Loucy (cell line): ENCODE data around the gene ALPP.

Experiments used
- H2AFZ ChIP-seq: fragments of 200-600 bp; sonication (generic); 2 replicates; pipeline ENCODE4 v1.6.0; 2016; ENCODE audit warnings: antibody characterized with exemption, mild to moderate bottlenecking, low read length, moderate library complexity
- H3F3A ChIP-seq: fragments of 200-600 bp; 2 replicates; pipeline ENCODE4 v1.6.0; 2016; ENCODE audit warnings: antibody characterized with exemption, low read depth, mild to moderate bottlenecking
- H3K27me3 ChIP-seq: fragments of 200-600 bp; sonication (generic); 2 replicates; pipeline ENCODE4 v1.6.1; 2014; ENCODE audit warnings: low read length, mild to moderate bottlenecking; ENCODE audit not compliant: insufficient read depth, poor library complexity, severe bottlenecking
- H3K36me3 ChIP-seq: fragments of 200-600 bp; sonication (generic); 2 replicates; pipeline ENCODE4 v1.6.1; 2016; ENCODE audit warnings: low read length; ENCODE audit not compliant: insufficient read depth
- H3K4me1 ChIP-seq: fragments of 200-600 bp; sonication (generic); 2 replicates; pipeline ENCODE4 v1.5.1; 2014; ENCODE audit warnings: low read length, mild to moderate bottlenecking; ENCODE audit not compliant: insufficient read depth, poor library complexity, severe bottlenecking
- H3K4me2 ChIP-seq: fragments of 200-600 bp; sonication (generic); 2 replicates; pipeline ENCODE4 v1.6.0; 2014; ENCODE audit warnings: antibody characterized with exemption, low read length, low read depth, mild to moderate bottlenecking; ENCODE audit not compliant: poor library complexity, severe bottlenecking
- H3K4me3 ChIP-seq: fragments of 200-600 bp; sonication (generic); 2 replicates; pipeline ENCODE4 v1.5.1; 2014; ENCODE audit warnings: low read length, mild to moderate bottlenecking, mixed read lengths; ENCODE audit not compliant: poor library complexity, severe bottlenecking
- H3K79me2 ChIP-seq: fragments of 200-600 bp; sonication (generic); 2 replicates; pipeline ENCODE4 v1.6.1; 2014; ENCODE audit warnings: low read length; ENCODE audit not compliant: insufficient read depth
- H3K9ac ChIP-seq: fragments of 200-600 bp; sonication (generic); 2 replicates; pipeline ENCODE4 v1.6.0; 2014; ENCODE audit warnings: mild to moderate bottlenecking, low read depth, low read length, moderate library complexity; ENCODE audit not compliant: poor library complexity, severe bottlenecking
- H3K9me2 ChIP-seq: fragments of 200-600 bp; sonication (generic); replicated peaks from 2 replicates; pipeline ENCODE4 v1.6.1; 2016; ENCODE audit warnings: low read depth, low read length, mixed read lengths
- H3K9me3 ChIP-seq: fragments of 200-600 bp; sonication (generic); 2 replicates; pipeline ENCODE4 v1.6.1; 2014; ENCODE audit warnings: mild to moderate bottlenecking, antibody characterized with exemption, low read length, low read depth; ENCODE audit not compliant: insufficient read depth
- H4K20me1 ChIP-seq: fragments of 200-600 bp; sonication (generic); 2 replicates; pipeline ENCODE4 v1.6.0; 2014; ENCODE audit warnings: antibody characterized with exemption, low read length, mild to moderate bottlenecking; ENCODE audit not compliant: insufficient read depth, poor library complexity, severe bottlenecking
- EZH2phosphoT487 ChIP-seq: fragments of 200-600 bp; IDR thresholded peaks from 2 replicates; pipeline ENCODE4 v1.6.1; 2018; ENCODE audit warnings: antibody characterized with exemption, mild to moderate bottlenecking, moderate library complexity, borderline replicate concordance
- TF ChIP-seq, protein P1 (sequence below): fragments of 200-600 bp; sonication (generic); conservative IDR thresholded peaks from 2 replicates; pipeline ENCODE4 v1.5.1; 2014; ENCODE audit warnings: mild to moderate bottlenecking, antibody characterized with exemption, low read length

Gene ALPP

DNA sequence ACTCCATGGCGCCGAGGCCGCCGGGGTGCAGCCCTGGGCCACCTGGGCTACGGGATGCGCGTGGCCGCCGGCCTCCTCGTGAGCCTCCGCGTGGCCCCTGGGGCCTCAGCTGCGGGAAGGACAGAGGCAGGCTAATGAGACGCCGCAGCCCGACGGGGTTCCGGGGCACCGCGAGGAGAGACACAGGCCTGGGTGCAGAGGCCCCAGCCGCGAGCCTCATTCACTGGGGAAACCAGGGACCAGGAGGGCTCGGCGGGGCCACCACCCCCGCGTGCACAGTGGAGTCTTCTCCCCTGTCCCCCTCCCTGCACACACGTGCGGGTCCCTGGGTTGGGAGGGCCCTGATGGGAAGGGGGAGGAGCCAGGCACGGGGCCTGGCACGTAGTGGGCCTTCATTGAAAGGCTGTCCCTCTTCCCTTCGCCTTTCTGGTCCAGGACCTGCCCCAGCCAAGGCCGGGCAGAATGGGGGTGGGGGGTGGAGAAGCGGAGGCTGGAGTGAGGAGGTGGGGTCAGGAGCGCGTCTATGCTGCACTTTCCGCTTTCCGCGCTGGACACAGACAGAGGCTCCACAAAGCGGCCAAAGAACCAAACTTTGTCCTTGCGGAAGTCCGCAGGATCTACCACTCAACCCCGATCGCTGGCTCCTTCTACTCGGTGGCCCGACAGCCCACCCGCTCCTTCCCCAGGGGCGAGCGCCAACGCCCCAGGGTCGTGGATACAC lies 9.1 kb downstream of the ALPP start:
- H3F3A ChIP-seq = no peaks in the 10 kb centered on the region
- no peaks in the 10 kb centered on the region for H4K20me1 ChIP-seq
- peaks cover 15% of the 10 kb centered on the region for H3K4me1 ChIP-seq
- no peaks in the 10 kb centered on the region for H3K27me3 ChIP-seq
- no peak overlapping the region for H3K4me3 ChIP-seq
- TF ChIP-seq EZH2phosphoT487 = no peak
- TF ChIP-seq, protein P1, sequence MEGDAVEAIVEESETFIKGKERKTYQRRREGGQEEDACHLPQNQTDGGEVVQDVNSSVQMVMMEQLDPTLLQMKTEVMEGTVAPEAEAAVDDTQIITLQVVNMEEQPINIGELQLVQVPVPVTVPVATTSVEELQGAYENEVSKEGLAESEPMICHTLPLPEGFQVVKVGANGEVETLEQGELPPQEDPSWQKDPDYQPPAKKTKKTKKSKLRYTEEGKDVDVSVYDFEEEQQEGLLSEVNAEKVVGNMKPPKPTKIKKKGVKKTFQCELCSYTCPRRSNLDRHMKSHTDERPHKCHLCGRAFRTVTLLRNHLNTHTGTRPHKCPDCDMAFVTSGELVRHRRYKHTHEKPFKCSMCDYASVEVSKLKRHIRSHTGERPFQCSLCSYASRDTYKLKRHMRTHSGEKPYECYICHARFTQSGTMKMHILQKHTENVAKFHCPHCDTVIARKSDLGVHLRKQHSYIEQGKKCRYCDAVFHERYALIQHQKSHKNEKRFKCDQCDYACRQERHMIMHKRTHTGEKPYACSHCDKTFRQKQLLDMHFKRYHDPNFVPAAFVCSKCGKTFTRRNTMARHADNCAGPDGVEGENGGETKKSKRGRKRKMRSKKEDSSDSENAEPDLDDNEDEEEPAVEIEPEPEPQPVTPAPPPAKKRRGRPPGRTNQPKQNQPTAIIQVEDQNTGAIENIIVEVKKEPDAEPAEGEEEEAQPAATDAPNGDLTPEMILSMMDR = no peak
- H3K36me3 ChIP-seq = no peaks in the 10 kb centered on the region
- no peaks in the 10 kb centered on the region for H3K9me3 ChIP-seq
- H3K4me2 ChIP-seq = no peak overlapping the region
- no peak overlapping the region for H3K9ac ChIP-seq
- H3K9me2 ChIP-seq = no peaks in the 10 kb centered on the region
- H3K79me2 ChIP-seq = no peaks in the 10 kb centered on the region
- no peak overlapping the region for H2AFZ ChIP-seq

DNA sequence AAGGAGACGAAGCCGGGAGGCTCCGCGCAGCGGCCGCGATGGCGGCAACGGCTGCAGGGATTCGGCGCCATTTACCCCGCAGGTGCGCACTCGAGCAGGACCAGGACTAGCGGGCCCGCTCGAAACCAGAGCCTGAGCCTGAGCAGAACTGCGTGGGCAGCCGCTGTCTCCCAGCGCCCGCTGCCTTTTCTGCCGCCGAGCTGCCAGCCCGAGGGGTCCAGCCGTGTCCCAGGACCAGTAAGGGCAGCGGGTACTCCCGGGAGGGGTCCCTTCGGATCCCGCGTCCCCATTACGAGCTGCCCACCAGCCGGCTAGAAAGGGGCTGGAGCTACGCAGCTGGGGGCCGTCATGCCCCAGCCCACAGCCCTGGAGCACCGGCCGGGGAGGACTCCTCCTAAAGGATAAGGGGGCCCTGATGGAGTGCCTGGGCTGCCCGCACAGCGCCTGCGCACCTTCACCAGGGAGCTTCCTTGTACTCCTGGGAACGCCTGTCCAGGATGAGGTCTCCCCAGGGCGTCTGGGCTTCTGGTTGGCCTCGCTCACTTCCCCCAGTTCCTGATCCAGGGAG lies 9.9 kb downstream of the ALPP start:
- Histone ChIP-seq H3K9me2 (no peaks in the 10 kb centered on the region), H3K27me3 (no peaks in the 10 kb centered on the region), H2AFZ (no peak overlapping the region), H3K4me1 (peaks cover 15% of the 10 kb centered on the region), H3K4me2 (no peak overlapping the region), H3K36me3 (no peaks in the 10 kb centered on the region), H3K79me2 (no peaks in the 10 kb centered on the region), H3K4me3 (no peak overlapping the region), H3K9me3 (no peaks in the 10 kb centered on the region), H3F3A (no peaks in the 10 kb centered on the region), H3K9ac (no peak overlapping the region), H4K20me1 (no peaks in the 10 kb centered on the region)
- TF ChIP-seq EZH2phosphoT487 = no peak
- TF ChIP-seq, protein P1 = no peak

DNA sequence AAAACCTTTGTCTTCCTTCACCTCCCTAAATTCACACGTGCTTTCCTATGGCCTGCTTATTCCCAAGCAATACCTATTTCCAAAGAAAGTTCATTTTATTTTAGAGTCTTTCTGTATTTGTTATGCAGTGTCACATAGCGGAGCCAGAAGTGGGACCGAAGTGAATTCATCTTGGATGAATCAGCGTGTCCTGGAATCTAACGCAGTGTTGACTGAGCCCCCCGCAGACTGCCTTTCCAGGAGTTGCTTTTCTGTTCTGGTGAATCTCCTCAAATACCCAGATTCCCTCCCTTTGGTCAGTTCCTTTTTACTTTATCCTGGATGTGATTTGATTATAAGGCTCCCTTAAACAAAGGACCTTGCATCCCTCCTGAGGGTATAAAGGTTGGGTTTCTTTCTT lies 10.8 kb downstream of the ALPP start:
- Histone ChIP-seq H3K9me2 (no peaks in the 10 kb centered on the region), H2AFZ (no peak overlapping the region), H3K4me2 (no peak overlapping the region), H4K20me1 (no peaks in the 10 kb centered on the region), H3K9me3 (no peaks in the 10 kb centered on the region), H3K4me3 (no peak overlapping the region), H3K27me3 (no peaks in the 10 kb centered on the region), H3K4me1 (peaks cover 15% of the 10 kb centered on the region), H3F3A (no peaks in the 10 kb centered on the region), H3K9ac (no peak overlapping the region), H3K79me2 (no peaks in the 10 kb centered on the region), H3K36me3 (no peaks in the 10 kb centered on the region)
- TF ChIP-seq EZH2phosphoT487 = no peak
- TF ChIP-seq, protein P1 = no peak
